Measurements from ENCODE around the gene ZCCHC2. TPM values are rescaled to one million over a fixed set of nuclear protein-coding genes. Genes with fewer than 3 reads are reported as not detected.

Gene ZCCHC2
- total RNA-seq, 1 experiment from 2014 or later, result 3.2 TPM

DNA sequence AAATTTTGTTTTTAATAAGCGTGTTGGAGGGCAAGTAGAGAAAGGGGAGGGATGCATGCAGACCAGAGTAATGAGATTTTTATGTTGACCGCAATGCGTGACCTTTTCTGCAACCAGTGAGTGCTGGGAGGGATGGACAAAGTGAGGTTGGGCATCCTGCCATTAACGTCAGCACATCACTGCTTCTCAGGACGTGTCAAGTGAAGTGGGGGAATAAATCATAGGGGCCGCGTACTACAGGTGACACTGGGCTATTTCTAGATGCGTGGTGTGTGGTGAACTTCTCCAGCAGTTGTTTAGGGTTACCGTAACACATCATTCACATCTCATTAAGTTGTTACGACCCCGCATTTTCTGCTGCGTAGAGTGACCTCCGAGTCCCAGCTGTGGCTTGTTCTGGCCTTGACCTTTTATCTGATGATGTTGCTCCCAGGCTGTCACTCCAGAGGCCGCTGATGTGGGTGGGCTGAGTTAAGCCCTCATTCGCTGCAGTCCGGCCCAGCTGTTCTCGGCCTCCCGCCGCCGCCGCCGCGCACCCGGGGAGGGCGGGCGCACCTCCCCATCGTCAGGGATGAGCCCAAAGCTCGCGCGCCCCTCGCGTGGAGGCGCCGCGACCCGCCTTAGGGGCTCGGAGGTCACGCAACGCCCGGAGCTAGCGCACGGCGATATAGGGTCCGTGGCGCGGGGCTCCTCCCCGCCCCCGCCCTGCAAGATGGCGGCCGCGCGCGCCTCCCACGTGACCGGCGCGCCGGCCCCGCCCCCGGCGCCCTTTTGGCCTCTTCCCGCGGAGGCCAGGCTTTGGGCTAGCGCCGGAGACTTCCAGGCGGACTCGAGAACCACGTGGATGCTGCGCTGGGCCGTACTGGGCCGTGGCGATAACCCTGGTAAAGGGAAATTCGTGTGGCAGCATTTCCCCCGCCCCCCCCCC, 3.5 kb downstream of the ZCCHC2 start:
- DNase-seq (ENCODE audit: low read depth), result peak; percentile 77
- in situ Hi-C loops (cut with HindIII; ENCODE audit: low pct_unique_long_range_greater_than_20kb, low sequenced_read_pairs), result no loop called here

DNA sequence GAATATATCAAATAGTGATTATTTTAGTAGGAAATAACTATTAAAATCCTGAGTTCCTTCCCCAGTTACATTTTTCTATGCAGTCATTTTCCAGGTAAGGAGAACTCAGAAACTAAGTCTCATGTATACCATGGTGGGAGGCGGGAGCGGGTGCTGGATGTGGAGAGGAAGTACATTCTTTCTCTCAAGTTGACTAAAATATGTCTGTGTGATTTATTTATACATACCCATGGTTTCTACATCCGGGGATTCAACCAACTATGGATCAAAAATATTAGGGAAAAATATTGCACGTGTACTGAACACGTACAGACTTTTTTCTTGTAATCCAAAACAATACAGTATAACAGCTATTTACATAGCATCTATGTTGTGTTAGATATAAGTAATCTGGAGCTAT, 6.8 kb downstream of the ZCCHC2 start:
- no peak for DNase-seq (ENCODE audit: low read depth)
- in situ Hi-C loops (cut with HindIII; ENCODE audit: low pct_unique_long_range_greater_than_20kb, low sequenced_read_pairs), result no loop called here

DNA sequence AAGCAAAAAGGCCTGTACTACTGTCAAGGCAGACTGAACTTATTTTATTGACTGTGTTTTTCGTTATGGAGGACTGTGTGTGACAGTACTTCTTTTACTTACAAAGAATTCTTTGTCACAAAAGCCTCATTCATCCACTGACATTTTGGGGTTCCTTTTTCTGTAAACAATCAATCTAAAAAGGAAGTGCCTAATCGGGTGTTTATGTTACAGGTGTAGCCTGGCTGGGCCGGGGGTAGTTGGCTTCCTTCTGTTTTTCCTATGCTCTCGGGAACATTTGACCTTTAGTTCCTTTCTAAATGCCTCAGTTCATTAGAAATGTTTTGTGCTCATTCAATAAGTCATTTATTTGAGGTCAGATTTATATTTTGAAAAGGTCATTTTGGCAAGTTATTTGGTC, 8.3 kb downstream of the ZCCHC2 start:
- no peak for DNase-seq (ENCODE audit: low read depth)
- in situ Hi-C loops (cut with HindIII; ENCODE audit: low pct_unique_long_range_greater_than_20kb, low sequenced_read_pairs), result no loop called here

DNA sequence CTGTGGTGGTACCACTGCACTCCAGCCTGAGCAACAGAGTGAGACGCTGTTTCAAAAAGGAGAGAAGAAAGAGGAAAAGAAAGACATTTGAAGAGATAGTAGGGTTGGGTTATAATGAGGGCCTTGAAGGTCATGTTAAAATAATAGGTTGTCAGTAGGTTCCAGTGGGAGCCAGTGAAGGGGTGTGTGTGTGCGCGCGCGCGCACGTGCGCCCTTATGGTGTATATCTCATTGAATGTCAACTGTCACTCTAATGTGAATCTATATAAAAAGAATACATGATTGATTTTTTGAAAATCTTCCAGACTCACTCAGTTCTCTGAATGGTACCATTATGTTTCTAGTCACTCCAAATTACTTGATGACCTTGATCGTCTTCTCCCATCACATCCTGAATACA, 9.1 kb downstream of the ZCCHC2 start:
- DNase-seq (ENCODE audit: low read depth), result no peak
- in situ Hi-C loops (cut with HindIII; ENCODE audit: low pct_unique_long_range_greater_than_20kb, low sequenced_read_pairs), result no loop called here

DNA sequence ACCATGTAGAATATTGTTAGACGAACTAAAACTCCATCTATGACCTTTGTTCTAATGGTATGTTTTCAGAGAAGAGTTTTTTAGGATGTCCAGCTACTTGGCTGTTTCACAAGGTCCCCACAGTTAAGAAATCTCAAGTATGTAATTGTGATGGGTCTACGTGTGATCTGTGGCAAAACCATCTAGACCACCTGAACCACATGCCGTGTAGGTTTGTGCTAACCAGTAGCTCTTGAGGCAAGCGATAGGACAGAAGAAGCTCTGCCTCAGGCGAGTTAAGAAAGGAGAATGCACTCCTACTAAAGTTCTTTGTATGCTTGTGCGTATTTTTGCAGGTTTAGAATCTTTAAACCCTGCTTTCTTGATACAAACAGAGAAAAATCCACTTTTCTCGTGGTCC, 13.2 kb downstream of the ZCCHC2 start:
- in situ Hi-C loops (cut with HindIII; ENCODE audit: low pct_unique_long_range_greater_than_20kb, low sequenced_read_pairs), result no loop called here
- no peak for DNase-seq (ENCODE audit: low read depth)

DNA sequence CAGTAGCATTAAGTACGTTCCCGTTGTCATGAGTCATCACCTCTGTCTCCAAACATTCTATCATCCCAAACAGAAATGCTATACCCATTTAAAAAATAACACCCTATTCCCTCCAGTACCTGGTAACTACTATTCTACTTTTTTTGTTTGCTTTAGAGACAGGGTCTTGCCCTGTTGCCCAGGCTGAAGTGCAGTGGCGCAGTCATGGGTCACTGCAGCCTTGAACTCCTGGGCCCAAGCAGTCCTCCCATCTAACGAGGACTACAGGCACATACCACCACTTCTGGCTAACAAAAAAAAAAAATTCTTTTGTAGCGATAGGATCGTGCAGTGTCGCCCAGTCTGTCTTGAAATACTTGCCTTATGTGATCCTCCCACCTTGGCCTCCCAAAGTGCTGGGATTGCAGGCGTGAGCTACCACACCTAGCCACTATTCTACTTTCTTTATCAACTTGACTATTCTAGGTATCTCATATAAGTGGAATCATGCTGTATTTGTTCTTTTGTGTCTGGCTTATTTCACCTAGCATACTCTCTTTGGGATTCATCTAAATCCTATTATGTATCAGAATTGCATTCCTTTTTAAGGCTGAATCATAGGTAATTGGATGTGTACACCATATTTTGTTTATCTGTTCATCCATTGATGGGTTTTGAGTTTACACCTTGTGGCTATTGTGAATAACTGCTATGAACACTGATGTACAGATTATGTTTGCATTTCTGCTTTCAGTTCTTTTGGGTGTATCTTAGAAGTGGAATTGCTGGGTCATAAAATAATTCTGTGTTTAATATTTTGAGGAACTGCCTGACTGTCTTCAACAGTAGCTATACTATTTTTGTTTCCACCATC, 14.4 kb downstream of the ZCCHC2 start:
- DNase-seq (ENCODE audit: low read depth), result no peak
- in situ Hi-C loops (cut with HindIII; ENCODE audit: low pct_unique_long_range_greater_than_20kb, low sequenced_read_pairs), result no loop called here

DNA sequence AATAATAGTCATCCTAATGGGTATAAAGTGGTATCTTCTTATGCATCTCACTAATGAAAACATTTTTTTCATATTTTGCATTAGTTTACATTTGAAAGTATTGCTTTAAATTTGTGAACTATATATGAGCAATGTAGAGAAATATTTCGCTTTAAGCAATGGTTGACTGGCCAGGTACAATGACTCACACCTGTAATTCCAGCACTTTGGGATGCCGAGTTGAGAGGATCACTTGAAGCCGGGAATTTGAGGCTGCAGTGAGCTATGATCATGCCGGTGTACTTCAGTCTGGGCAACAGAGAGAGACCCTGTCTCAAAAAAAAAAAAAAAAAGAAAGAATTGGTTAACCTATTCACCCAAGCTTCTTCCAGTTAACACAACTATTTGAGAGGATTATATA, 15.1 kb downstream of the ZCCHC2 start:
- in situ Hi-C loops (cut with HindIII; ENCODE audit: low pct_unique_long_range_greater_than_20kb, low sequenced_read_pairs), result no loop called here
- DNase-seq (ENCODE audit: low read depth), result peak; percentile 1

DNA sequence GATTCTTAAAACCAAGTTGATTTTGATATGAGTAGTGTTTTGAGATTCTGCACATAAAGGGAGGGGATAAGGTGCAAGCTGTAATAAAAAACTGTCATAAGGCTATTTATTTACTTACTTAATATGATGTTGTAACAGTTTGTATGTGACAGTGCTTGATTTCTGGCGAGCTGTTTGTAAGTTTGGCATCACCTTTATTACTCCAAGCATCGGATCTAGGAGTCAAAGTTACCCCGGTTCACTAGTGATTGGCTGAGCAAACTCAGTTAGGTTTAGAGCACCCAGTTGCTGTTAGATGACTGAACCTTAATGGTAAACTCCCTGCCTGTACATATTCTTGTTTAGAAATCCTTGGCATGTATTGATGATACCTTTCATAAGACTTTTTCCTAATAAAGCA, 16.1 kb downstream of the ZCCHC2 start:
- DNase-seq (ENCODE audit: low read depth), result no peak
- in situ Hi-C loops (cut with HindIII; ENCODE audit: low pct_unique_long_range_greater_than_20kb, low sequenced_read_pairs), result no loop called here

DNA sequence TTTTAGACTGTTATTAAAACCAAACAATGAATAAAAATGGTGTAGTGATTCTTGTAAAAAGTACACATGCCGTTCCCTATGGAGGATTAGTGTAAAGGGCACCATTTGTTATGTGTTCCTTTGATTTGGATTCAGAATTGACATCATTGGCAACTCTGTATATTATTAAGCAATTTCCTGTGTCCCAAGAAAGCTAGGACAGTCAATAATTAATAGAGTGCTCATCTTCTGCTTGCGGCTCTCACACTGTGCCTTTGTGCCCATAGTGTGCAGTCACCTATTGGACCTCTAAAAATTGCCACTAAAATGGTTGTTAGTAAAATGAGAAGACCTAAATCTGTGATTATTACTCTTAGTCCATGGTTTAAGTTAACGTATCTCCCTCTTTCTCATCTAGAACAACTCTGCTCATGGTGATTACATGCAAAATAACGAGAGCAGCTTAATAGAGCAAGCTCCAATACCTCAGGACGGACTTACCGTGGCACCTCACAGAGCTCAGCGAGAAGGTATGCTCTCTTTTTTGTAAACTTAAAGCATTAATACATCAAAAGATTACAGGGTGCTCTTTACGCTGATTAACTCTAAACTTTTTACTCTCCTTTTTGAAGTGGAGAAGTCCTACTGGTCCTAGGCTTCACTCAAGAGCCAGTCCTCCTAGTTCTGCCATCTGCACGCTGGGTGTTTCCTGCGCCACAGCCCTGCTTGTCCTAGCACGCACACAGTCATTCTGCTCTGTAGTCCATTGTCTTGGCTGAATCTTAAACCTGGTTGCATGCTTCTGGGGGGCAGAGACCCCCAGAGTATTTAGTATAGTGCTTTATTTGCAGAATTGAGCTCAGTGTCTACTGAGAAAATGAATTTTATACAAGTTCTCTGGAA, 16.7 kb downstream of the ZCCHC2 start:
- no peak for DNase-seq (ENCODE audit: low read depth)
- in situ Hi-C loops (cut with HindIII; ENCODE audit: low pct_unique_long_range_greater_than_20kb, low sequenced_read_pairs), result no loop called here

DNA sequence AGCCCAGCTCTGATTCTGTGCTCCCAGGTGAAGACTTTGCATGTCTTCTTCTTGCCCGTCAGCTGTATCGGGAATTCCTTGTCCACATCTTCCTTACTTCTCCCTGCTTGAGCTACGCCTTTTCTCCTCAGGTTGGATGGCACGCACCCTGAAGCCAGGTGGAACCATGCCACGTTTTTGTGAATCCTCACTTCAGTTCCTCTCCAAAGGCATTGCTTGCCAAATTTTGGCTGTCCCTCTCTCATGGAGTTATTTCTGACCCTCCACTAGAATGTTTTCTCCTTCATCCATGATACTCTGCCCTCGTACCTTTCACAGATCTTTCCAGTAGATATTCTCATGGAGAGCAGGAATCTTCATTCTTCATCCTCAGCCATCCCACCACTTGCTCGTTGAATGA, 20.2 kb downstream of the ZCCHC2 start:
- in situ Hi-C loops (cut with HindIII; ENCODE audit: low pct_unique_long_range_greater_than_20kb, low sequenced_read_pairs), result no loop called here
- DNase-seq (ENCODE audit: low read depth), result no peak

DNA sequence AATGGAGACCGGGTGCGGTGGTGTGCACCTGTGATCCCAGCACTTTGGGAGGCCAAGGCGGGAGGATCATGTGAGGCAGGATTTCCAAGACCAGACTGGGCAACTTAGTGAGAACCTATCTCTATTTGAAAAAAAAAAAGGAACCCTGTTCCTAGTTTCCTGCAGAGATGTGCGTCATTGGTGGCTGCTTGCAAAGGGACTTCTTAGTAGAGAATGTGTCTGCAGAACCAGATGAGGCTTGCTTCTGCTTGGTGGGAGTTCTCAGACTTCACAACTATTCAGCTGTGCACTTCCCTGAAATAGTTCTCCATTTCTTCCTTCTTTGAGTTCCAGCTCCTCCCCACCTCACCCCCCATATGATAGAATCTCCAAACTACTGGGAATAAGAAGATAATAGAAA, 22.3 kb downstream of the ZCCHC2 start:
- DNase-seq (ENCODE audit: low read depth), result no peak
- in situ Hi-C loops (cut with HindIII; ENCODE audit: low pct_unique_long_range_greater_than_20kb, low sequenced_read_pairs), result no loop called here

DNA sequence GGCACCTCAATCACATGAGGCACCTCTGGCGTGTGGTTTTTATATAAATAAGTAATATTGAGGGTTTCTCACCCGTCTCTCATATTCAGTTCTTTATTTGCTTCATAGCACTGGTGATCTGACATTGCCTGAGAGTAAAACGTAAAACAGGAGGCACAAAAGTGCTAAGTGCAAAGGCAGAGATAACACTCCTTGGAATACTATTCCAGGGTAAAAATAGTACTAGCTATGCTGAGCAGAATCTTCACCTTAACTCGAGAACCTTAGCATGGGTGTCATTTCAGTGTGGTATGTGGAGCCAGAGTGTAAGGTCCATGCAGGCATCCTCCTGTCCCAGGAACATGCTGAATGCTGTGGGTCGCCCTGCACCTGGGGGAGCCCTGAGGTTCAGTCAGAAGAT, 26.9 kb downstream of the ZCCHC2 start:
- in situ Hi-C loops (cut with HindIII; ENCODE audit: low pct_unique_long_range_greater_than_20kb, low sequenced_read_pairs), result no loop called here
- DNase-seq (ENCODE audit: low read depth), result no peak

DNA sequence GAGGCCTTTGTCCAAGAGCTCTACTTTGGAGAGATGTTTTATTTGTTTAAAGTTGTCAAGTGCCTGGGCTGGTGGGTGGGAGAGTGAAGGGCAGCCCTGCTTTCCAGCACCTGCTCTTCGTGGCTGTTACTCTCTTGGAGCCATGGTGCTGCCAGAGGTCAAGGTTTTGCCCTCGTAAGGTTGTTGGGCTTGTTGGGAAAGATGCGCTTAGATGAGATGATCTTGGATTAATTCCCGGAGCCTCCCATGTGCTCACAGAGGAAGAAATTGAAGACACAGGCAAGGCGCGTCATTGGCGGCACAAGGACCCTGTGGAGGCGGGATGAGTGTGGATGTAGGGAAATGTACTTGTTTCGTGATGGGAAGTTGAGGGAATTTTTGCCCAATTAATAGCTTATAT, 27.9 kb downstream of the ZCCHC2 start:
- in situ Hi-C loops (cut with HindIII; ENCODE audit: low pct_unique_long_range_greater_than_20kb, low sequenced_read_pairs), result no loop called here
- DNase-seq (ENCODE audit: low read depth), result no peak

DNA sequence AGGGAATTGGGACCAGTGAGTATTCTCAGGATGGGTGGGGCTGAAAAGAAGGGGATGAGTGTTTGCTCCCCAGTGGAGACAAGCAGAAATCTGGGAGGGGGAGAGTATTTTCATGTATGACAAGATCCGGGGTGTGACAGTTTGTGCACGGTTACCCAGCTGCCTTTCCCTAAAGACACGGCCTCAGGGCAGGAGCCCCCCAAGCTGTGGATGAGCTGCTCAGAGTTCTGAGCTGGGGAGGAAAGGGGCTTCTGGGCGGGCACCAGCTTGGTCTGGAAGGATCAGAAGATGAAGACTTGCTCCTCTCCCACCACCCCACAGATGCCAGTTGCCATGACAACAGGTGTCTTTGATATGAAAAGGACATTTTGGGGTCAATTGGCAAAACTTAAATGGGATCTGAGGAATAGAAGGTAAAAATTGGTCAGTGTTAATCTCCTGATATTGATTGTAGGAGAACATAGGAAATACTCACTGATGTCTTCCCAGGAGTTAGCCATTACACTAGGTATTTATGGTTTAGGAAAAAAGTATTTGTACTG, 29.2 kb downstream of the ZCCHC2 start:
- no peak for DNase-seq (ENCODE audit: low read depth)

DNA sequence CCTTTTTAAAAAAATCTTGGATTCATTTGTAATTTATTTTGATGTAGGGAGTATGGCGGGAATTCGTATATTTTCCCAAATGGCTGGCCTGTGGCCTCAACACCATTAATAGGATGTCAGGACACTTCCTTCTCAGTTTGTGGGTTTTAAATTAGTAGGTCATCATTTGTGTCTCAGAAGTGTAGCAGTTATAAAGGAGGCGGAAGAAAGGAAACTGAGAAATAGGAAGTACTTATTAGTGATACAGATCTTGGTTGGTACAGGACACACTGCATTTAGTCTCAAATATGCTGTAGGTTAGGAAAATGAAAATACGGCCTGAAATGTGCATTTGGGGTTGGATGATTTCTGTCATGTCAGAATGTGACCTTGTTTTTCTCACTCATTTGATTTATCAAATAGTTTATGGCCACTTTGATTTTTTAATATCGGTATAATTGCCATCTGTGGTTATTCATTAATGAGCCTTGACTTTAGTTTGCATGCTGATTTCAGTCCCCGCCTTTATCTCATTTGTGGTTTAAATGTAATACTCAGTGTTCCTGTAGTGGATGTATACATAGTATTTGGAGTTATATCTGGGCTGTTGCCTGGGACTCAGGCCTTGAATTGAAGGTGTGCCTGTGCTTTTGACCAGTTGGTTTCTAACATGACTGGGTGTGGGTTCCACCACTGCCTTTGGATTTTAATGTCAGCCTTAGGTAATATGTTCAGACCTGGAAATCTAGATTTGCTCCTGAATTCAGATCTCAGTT, 31.4 kb downstream of the ZCCHC2 start:
- in situ Hi-C loops (cut with HindIII; ENCODE audit: low pct_unique_long_range_greater_than_20kb, low sequenced_read_pairs), result no loop called here
- no peak for DNase-seq (ENCODE audit: low read depth)

More for the DNA sequence above, 29.2 kb downstream of the ZCCHC2 start:
- in situ Hi-C loops (cut with HindIII; ENCODE audit: low pct_unique_long_range_greater_than_20kb, low sequenced_read_pairs), result no loop called here

DNA sequence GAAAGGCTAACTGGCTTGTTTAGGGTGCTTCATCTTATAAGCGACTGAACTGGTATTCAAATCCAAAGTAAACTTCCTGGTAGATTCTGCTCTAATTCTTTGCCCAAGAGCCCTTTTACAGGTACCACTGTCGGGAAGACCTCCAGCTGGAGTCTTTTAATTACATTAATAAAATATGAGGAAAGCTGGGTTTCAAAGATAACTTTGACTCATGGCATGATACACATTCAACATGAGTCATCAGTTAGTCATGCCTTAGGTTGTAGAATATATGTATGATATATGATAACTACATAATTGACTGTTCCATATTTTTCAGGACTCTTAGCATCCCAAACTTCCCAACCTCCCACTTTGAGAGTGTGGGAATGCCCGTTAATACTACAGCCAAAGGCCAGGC, 32.3 kb downstream of the ZCCHC2 start:
- no peak for DNase-seq (ENCODE audit: low read depth)

DNA sequence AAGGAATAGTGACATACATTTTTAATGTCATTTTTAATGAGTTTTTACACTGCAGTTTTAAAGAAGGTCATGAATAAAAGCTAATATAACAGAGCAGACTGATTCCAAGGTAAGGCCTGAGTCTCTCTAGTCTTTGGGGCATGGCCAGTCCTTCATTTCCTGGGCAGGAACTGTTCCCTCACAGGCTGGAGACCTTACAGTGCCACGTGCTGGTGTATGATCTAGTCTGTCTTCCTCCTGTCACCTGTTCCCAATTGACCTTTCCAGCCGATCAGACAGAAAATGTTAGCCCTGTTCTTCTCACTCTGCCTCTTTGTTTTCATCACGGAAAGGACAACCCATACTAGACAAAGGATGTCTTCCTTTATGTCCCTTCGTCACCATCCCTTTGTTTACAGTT, 33.6 kb downstream of the ZCCHC2 start:
- in situ Hi-C loops (cut with HindIII; ENCODE audit: low pct_unique_long_range_greater_than_20kb, low sequenced_read_pairs), result no loop called here

More for the DNA sequence above, 32.3 kb downstream of the ZCCHC2 start:
- in situ Hi-C loops (cut with HindIII; ENCODE audit: low pct_unique_long_range_greater_than_20kb, low sequenced_read_pairs), result no loop called here

More for the DNA sequence above, 33.6 kb downstream of the ZCCHC2 start:
- DNase-seq (ENCODE audit: low read depth), result no peak
